ENCODE data around the gene ARPC1A.
"Not testable (repeated sequence)": the region's sequence is repeated elsewhere in the genome, so short reads cannot be mapped to it uniquely, and the experiment has no call there.

ARPC1A gene

GRCh38 chr7:99372275-99373090 lies 46.8 kb downstream of the ARPC1A start:
- no peak for DNase-seq

GRCh38 chr7:99373091-99374066 lies 47.7 kb downstream of the ARPC1A start:
- no peak for DNase-seq

- DNase-seq, result peak; percentile 90
These were observed 48.7 kb downstream of the ARPC1A start, which contains the start of gene ARPC1B for GRCh38 chr7:99374111-99375064. Gene ARPC1B (plus strand): TSS chr7:99374730. CDS start chr7:99385715, 10,985 bp downstream.

- peak; percentile 65 for DNase-seq
These were observed 49.5 kb downstream of the ARPC1A start for GRCh38 chr7:99375070-99375807.

GRCh38 chr7:99379043-99379577 lies 53.4 kb downstream of the ARPC1A start:
- DNase-seq, result peak; percentile 38

GRCh38 chr7:99379693-99380031 lies 54.0 kb downstream of the ARPC1A start:
- not testable (repeated sequence) for DNase-seq

- peak; percentile 26 for DNase-seq
These were observed 54.5 kb downstream of the ARPC1A start for GRCh38 chr7:99380032-99380822.

- DNase-seq, result peak; percentile 85
These were observed 55.3 kb downstream of the ARPC1A start for GRCh38 chr7:99380823-99381663.

GRCh38 chr7:99381664-99382075 lies 56.0 kb downstream of the ARPC1A start:
- DNase-seq, result no peak

- DNase-seq, result no peak
These were observed 57.5 kb downstream of the ARPC1A start for GRCh38 chr7:99383203-99383602.

GRCh38 chr7:99383791-99384370 lies 58.2 kb downstream of the ARPC1A start:
- DNase-seq, result no peak

- DNase-seq, result no peak
These were observed 58.8 kb downstream of the ARPC1A start for GRCh38 chr7:99384523-99384922.

- DNase-seq, result no peak
These were observed 59.9 kb downstream of the ARPC1A start for GRCh38 chr7:99385564-99385963.

- DNase-seq, result no peak
These were observed 61.0 kb downstream of the ARPC1A start for GRCh38 chr7:99386584-99387238.

- DNase-seq, result not testable (repeated sequence)
These were observed 61.5 kb downstream of the ARPC1A start for GRCh38 chr7:99387239-99387635.

GRCh38 chr7:99387912-99388311 lies 62.2 kb downstream of the ARPC1A start:
- no peak for DNase-seq

- DNase-seq, result no peak
These were observed 64.1 kb downstream of the ARPC1A start for GRCh38 chr7:99389772-99390171.

GRCh38 chr7:99390941-99391602 lies 65.4 kb downstream of the ARPC1A start:
- DNase-seq, result no peak

All from stimulated activated CD4-positive, alpha-beta T cell treated with anti-CD3 and anti-CD28 coated beads, Interleukin-4, amount 100 ng/mL, for 1 hour (primary cell).